Measurements from ENCODE around the gene ZGRF1.
A peak's percentile ranks its signal among the peaks of the same experiment; 100 is the strongest.
"Not testable (repeated sequence)": the region's sequence is repeated elsewhere in the genome, so short reads cannot be mapped to it uniquely, and the experiment has no call there.

ZGRF1 gene

GRCh38 chr4:112513971-112514646 is 122.6 kb downstream of the ZGRF1 start:
- no peak for DNase-seq

DNA sequence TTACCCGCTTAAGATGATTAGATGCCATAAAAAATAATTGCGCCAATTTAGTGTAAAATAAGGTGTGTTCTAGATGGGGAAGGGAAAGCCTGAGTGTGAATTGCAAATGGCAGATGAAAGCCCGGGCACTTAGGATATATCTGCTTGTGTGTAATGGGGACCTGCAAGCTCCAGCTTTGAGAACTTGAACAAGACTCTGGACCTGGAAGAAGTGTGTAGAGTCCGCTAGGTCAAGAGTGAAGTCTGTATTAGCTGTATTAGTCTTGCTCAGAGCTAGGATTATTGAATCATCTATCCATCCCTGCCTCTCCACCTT is 124.9 kb downstream of the ZGRF1 start:
- no peak for DNase-seq

GRCh38 chr4:112511093-112511802 is 125.5 kb downstream of the ZGRF1 start:
- DNase-seq, result peak; percentile 48

- DNase-seq, result peak; percentile 50
Observed at GRCh38 chr4:112510291-112511092, 126.2 kb downstream of the ZGRF1 start.

DNA sequence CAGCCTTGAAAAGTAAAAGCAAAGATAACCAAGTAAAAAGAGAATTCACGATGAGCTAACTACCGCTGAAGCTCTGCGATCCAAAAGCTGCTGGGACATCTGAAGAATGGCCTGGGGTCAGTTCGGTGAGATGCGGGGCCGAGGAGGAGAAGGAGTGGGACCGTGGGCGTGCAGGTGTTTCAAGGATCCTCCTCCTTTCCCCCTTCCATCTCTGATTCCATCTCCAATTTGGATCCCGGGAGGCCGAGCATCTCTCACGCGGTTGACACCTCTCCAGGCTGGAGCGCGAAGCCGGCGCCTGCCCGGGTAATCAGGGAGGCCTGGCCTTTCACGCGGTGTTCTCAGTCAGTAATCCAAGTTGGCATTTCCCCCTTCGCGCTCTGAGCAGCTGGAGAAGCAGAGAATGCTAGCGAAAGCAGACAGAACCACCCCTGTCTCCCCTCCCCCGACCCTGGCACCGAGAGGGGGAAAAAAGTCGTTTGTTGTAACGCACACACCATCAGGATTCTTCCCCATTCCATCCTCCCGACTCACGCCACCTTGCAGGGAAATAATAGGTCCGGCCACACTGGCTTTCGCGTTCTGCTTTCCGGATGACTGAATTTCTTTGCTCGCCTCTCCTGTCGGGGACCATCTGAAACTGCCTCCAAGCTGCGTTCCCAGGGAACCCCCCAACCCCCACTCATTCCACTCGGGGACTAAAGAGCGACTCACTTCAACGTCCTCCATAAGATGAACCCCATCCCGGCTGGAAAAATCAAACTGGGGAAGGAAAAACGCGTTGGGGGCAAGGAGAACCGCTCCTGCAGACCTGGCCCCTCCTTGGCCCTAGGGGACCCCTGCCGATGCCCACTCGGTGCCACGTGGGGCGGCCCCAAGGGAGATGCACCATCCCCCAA is 127.2 kb downstream of the ZGRF1 start:
- DNase-seq, result peak; percentile 48

GRCh38 chr4:112508356-112508755 is 128.4 kb downstream of the ZGRF1 start:
- no peak for DNase-seq

DNA sequence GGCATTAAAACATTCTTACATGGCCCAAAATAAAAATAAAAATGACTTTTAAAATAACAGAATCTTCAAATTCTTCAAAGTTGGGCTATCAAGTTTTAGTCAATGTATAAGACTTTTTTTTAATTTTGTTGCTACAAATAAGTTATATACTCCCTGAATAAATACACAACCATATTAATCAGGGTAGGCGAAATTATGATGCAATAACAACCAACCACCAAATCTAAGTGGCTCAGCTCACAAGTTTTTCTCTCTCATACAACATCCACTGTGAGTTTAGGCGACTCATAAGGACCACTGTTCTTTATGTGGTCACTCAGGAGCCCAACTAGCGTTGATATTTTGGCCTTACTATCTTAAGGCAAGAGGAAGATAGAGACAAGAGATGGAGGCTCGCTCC is 131.9 kb downstream of the ZGRF1 start:
- no peak for DNase-seq

DNA sequence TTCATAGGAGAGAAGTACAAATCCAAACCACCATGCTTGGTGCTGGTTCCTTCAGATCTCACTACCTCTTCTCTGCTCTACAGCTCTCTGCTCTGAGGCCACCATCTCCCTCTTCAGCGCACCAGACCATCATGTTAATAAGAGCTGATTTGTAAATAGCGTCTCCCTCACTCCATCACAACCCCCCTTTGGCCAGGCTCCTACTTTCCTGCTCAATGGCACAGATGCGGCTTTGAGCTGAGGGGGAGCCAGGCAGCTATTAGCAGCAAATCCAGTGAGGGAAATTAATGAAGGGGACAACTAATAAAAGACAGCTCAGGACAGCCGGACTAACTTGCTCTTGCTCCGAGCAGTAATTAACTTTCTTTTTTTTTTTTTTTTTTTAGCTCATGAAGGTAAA is 133.8 kb downstream of the ZGRF1 start:
- DNase-seq, result no peak

DNA sequence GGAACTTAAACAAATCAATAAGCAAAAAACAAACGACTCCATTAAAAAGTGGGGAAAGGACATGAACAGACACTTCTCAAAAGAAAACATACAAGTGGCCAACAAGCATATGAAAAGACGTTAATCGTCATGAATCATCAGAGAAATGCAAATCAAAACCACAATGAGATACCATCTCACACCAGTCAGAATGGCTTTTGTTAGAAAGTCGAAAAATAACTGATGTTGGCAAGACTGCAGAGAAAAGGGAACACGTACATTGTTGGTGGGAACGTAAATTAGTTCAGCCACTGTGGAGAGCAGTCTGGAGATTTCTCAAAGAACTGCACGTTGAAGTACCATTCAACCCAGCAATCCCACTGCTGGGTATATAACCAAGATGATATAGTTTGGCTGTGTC is 144.4 kb downstream of the ZGRF1 start:
- DNase-seq, result no peak

- DNase-seq, result not testable (repeated sequence)
Observed at GRCh38 chr4:112490808-112491207, 145.9 kb downstream of the ZGRF1 start.
